CD4-positive, alpha-beta T cell treated with Interleukin-4 for 4 hours (primary cell): ENCODE results near the gene ZNF300.
"Not testable (repeated sequence)": the region's sequence is repeated elsewhere in the genome, so short reads cannot be mapped to it uniquely, and the experiment has no call there.

Source experiments
- DNase-seq: peaks from one replicate; pipeline ENCODE4 v3.0.0-alpha.2; 2020

Gene ZNF300

DNA sequence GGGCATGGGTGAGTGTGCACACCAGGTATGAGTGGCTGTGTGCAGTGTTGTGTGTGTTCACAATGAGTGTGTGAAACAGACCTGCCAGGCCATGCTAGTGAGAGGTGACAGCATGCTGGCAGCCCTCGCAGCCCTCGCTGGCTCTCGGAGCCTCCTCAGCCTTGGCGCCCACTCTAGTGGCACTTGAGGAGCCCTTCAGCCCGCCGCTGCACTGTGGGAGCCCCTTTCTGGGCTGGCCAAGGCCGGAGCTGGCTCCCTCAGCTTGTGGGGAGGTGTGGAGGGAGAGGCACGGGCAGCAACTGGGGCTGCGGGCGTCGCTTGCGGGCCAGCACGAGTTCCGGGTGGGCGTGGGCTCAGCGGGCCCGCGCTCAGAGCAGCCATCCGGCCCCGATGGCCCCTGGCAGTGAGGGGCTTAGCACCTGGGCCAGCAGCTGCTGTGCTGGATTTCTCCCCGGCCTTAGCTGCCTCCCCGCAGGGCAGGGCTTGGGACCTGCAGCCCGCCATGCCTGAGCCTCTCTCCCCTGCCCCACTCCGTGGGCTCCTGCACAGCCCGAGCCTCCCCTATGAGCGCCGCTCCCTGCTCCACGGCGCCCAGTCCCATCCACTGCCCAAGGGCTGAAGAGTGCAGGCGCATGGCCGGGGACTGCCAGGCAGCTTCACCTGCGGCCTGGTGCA is 59.5 kb downstream of the ZNF300 start:
- not testable (repeated sequence) for DNase-seq
